GM18868 (cell line): ENCODE results near the gene TRPV4.

Experiments
- ATAC-seq: cut with Tn5 transposase; IDR thresholded peaks from one replicate; pipeline ENCODE4 v1.9.1; 2021; ENCODE audit warnings: mild to moderate bottlenecking, moderate library complexity; ENCODE audit not compliant: unreplicated experiment

The TRPV4 gene

GRCh38 chr12:109764123-109764522, 69.1 kb downstream of the TRPV4 start:
- ATAC-seq, result no peak

- no peak for ATAC-seq
Observed at GRCh38 chr12:109763201-109763841, 69.9 kb downstream of the TRPV4 start.

- no peak for ATAC-seq
Observed at GRCh38 chr12:109762673-109763191, 70.5 kb downstream of the TRPV4 start.

GRCh38 chr12:109762071-109762672, 71.0 kb downstream of the TRPV4 start:
- ATAC-seq, result no peak

GRCh38 chr12:109760930-109761921, 72.0 kb downstream of the TRPV4 start:
- ATAC-seq, result no peak

- ATAC-seq, result no peak
Observed at GRCh38 chr12:109760031-109760929, 72.9 kb downstream of the TRPV4 start.

- ATAC-seq, result no peak
Observed at GRCh38 chr12:109759595-109759994, 73.6 kb downstream of the TRPV4 start.

GRCh38 chr12:109758426-109759420, 74.5 kb downstream of the TRPV4 start:
- no peak for ATAC-seq

- ATAC-seq, result no peak
Observed at GRCh38 chr12:109757671-109758265, 75.4 kb downstream of the TRPV4 start.

- ATAC-seq, result no peak
Observed at GRCh38 chr12:109756457-109756856, 76.7 kb downstream of the TRPV4 start.

GRCh38 chr12:109753959-109754358, 79.2 kb downstream of the TRPV4 start:
- ATAC-seq, result no peak

GRCh38 chr12:109753054-109753401, 80.2 kb downstream of the TRPV4 start:
- no peak for ATAC-seq

GRCh38 chr12:109752117-109753053, 80.8 kb downstream of the TRPV4 start:
- no peak for ATAC-seq

GRCh38 chr12:109744986-109745942, 87.9 kb downstream of the TRPV4 start:
- ATAC-seq, result no peak

GRCh38 chr12:109744026-109744425, 89.2 kb downstream of the TRPV4 start:
- no peak for ATAC-seq

GRCh38 chr12:109743076-109743910, 89.9 kb downstream of the TRPV4 start:
- ATAC-seq, result no peak
